ENCODE results near the gene UBE2O. TPM values are rescaled to one million over a fixed set of nuclear protein-coding genes. Genes with fewer than 3 reads are reported as not detected.

UBE2O gene
- total RNA-seq, 1 experiment from 2014 or later, result 68.9 TPM

DNA sequence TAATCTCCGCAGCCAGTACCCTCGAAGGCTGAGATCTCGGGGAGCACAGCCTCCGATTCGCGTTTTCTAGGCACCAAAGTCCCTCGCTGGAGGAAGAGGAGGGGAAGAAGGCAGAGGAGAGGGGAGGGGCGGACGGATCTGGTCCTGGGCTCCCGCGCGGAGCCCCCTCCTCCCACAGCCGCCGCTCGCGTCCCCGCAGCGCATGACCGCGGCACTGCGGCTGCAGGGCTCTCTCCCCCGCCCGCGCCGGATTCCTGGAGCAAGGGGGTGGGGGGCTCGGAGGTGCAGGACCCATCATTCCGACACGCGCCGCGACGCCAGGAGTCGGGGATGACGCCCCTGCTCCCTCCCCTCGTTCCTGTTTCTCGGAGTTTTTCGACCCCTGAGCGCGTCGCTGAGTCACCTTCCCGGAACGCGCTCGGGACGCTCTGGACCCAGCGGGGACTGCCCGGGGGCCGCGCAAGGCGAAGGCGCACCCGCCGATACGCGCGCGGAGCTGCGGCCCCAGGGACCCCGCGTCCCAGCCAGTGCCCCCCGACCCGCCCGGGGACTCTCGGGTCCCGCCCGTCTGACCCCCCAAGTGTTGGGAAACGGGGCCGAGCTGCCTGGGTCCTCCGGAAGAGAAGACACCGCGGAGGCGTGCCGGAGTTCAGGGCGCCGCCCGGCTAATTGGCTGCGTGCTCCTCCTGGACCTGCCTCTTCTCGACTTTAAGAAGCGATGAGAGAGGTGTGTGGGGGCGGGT lies 70.0 kb downstream of the UBE2O start (continued):
- TF ChIP-seq FOXP4 (CRISPR knock-in tag; IDR thresholded peaks at IDR 0.05) (0 out of 2 replicates have a peak, but pooled peaks have one; percentile 23), AFF4 (CRISPR knock-in tag; IDR thresholded peaks at IDR 0.05; ENCODE audit: borderline replicate concordance) (no peak), NR3C1 (CRISPR knock-in tag; conservative IDR thresholded peaks at IDR 0.05; ENCODE audit: low read depth) (no peak), ZSCAN18 (CRISPR knock-in tag; IDR thresholded peaks at IDR 0.05) (no peak), ZNF423 (CRISPR knock-in tag; IDR thresholded peaks at IDR 0.05) (no peak), NFE2L1 (CRISPR knock-in tag; IDR thresholded peaks at IDR 0.05) (peak; percentile 68; the same call in 1 of the 2 replicates), ATF1 (CRISPR knock-in tag; IDR thresholded peaks at IDR 0.05) (no peak), ZNF671 (CRISPR knock-in tag; IDR thresholded peaks at IDR 0.05) (no peak), NR1H2 (CRISPR knock-in tag; IDR thresholded peaks at IDR 0.05) (no peak), ATF6 (CRISPR knock-in tag; IDR thresholded peaks at IDR 0.05) (no peak), TEAD1 (CRISPR knock-in tag; IDR thresholded peaks at IDR 0.05) (no peak), ZNF138 (CRISPR knock-in tag; conservative IDR thresholded peaks at IDR 0.05) (no peak), GRHL2 (CRISPR knock-in tag; IDR thresholded peaks at IDR 0.05; ENCODE audit: insufficient replicate concordance, severe bottlenecking) (no peak), CTCF (IDR thresholded peaks at IDR 0.05) (no peak), ZBTB21 (CRISPR knock-in tag; IDR thresholded peaks at IDR 0.05; ENCODE audit: borderline replicate concordance) (no peak), TP53 (CRISPR knock-in tag; IDR thresholded peaks at IDR 0.05) (no peak; the same call in 1 of the 2 replicates), FOXJ3 (CRISPR knock-in tag; IDR thresholded peaks at IDR 0.05; ENCODE audit: borderline replicate concordance) (no peak), AR (CRISPR knock-in tag; IDR thresholded peaks at IDR 0.05) (no peak), ZMAT4 (CRISPR knock-in tag; IDR thresholded peaks at IDR 0.05) (no peak)
- TF ChIP-seq, protein P1, sequence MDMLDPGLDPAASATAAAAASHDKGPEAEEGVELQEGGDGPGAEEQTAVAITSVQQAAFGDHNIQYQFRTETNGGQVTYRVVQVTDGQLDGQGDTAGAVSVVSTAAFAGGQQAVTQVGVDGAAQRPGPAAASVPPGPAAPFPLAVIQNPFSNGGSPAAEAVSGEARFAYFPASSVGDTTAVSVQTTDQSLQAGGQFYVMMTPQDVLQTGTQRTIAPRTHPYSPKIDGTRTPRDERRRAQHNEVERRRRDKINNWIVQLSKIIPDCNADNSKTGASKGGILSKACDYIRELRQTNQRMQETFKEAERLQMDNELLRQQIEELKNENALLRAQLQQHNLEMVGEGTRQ (CRISPR knock-in tag; IDR thresholded peaks at IDR 0.05), result no peak
- TF ChIP-seq, protein P2, sequence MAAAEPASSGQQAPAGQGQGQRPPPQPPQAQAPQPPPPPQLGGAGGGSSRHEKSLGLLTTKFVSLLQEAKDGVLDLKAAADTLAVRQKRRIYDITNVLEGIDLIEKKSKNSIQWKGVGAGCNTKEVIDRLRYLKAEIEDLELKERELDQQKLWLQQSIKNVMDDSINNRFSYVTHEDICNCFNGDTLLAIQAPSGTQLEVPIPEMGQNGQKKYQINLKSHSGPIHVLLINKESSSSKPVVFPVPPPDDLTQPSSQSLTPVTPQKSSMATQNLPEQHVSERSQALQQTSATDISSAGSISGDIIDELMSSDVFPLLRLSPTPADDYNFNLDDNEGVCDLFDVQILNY (CRISPR knock-in tag; IDR thresholded peaks at IDR 0.05), result no peak
